Activated naive CD8-positive, alpha-beta T cell treated with anti-CD3 and anti-CD28 coated beads for 36 hours (primary cell): ENCODE results near the gene LIFR. TPM values are rescaled to one million over a fixed set of nuclear protein-coding genes. Genes with fewer than 3 reads are reported as not detected.
"Not testable (repeated sequence)": the region's sequence is repeated elsewhere in the genome, so short reads cannot be mapped to it uniquely, and the experiment has no call there.

Experiments used
- DNase-seq: peaks from one replicate; pipeline ENCODE4 v3.0.0; 2021
- H3K27ac Mint-ChIP-seq: one replicate; pipeline ENCODE4 v1.8.0; 2022; ENCODE audit warnings: mild to moderate bottlenecking, moderate library complexity, mixed read lengths
- H3K27me3 Mint-ChIP-seq: one replicate; pipeline ENCODE4 v1.8.0; 2022; ENCODE audit warnings: mild to moderate bottlenecking, mixed read lengths
- H3K36me3 Mint-ChIP-seq: one replicate; pipeline ENCODE4 v1.8.0; 2021; ENCODE audit warnings: mild to moderate bottlenecking, mixed read lengths
- H3K4me1 Mint-ChIP-seq: one replicate; pipeline ENCODE4 v1.8.0; 2021; ENCODE audit warnings: mixed read lengths
- H3K4me3 Mint-ChIP-seq: one replicate; pipeline ENCODE4 v1.8.0; 2022; ENCODE audit warnings: mild to moderate bottlenecking, moderate library complexity, mixed read lengths
- H3K9me3 Mint-ChIP-seq: one replicate; pipeline ENCODE4 v1.8.0; 2022; ENCODE audit warnings: mixed read lengths
- total RNA-seq, 2 experiments: library from RNA; stranded (reverse); gene quantifications; one replicate each; pipeline ENCODE4 v1.2.3, GENCODE V29; 2021

LIFR gene, protein sequence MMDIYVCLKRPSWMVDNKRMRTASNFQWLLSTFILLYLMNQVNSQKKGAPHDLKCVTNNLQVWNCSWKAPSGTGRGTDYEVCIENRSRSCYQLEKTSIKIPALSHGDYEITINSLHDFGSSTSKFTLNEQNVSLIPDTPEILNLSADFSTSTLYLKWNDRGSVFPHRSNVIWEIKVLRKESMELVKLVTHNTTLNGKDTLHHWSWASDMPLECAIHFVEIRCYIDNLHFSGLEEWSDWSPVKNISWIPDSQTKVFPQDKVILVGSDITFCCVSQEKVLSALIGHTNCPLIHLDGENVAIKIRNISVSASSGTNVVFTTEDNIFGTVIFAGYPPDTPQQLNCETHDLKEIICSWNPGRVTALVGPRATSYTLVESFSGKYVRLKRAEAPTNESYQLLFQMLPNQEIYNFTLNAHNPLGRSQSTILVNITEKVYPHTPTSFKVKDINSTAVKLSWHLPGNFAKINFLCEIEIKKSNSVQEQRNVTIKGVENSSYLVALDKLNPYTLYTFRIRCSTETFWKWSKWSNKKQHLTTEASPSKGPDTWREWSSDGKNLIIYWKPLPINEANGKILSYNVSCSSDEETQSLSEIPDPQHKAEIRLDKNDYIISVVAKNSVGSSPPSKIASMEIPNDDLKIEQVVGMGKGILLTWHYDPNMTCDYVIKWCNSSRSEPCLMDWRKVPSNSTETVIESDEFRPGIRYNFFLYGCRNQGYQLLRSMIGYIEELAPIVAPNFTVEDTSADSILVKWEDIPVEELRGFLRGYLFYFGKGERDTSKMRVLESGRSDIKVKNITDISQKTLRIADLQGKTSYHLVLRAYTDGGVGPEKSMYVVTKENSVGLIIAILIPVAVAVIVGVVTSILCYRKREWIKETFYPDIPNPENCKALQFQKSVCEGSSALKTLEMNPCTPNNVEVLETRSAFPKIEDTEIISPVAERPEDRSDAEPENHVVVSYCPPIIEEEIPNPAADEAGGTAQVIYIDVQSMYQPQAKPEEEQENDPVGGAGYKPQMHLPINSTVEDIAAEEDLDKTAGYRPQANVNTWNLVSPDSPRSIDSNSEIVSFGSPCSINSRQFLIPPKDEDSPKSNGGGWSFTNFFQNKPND
- not detected for total RNA-seq

DNA sequence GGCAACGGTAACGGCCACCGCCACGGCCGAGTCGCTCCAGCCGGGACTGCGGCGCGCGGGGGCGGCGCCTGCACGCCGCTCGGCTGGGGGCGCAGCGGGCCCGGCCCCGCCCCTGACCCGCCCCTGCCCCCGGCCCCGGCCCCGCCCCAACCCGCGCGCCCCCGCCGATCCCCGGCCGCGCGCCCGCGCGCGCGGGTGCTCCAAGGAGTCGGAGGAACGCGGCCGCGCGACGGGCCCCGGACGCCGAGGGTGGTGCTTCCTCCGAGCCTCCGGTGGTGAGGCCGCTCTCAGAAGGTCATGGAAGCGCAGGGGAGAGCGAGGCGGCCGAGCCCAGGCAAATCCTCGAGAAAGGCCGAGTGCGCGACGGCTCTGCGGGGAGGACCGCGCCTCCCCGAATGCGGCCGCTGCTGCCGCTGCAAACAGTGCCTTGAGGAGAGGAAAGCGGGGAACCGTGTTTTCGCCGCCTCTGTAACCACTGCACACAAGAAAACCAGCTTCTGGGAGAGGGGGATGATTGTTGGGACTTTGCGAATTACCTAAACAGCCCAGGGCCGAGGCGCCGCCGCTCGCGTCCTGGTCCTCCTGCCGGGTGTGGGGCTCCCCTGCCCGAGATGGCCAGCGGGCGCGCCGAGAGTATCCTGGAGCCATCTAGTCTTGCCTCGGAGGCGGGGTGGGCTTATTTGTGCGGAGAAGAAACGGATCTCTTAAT, at the start of gene LIFR:
Gene LIFR, minus strand, starts transcription at position 48 of the 709 bp plus-strand sequence. CDS start 25,999 bp downstream, outside the sequence.
- H3K36me3 Mint-ChIP-seq: no peaks in the 10 kb centered on the region
- H3K4me1 Mint-ChIP-seq: peaks cover 11% of the 10 kb centered on the region
- H3K4me3 Mint-ChIP-seq: peak within 1 kb of the TSS; percentile 72
- no peak within 1 kb of the TSS for H3K27ac Mint-ChIP-seq
- H3K9me3 Mint-ChIP-seq: no peaks in the 10 kb centered on the region
- peaks cover 80% of the 10 kb centered on the region for H3K27me3 Mint-ChIP-seq
- peak; percentile 47 for DNase-seq

DNA sequence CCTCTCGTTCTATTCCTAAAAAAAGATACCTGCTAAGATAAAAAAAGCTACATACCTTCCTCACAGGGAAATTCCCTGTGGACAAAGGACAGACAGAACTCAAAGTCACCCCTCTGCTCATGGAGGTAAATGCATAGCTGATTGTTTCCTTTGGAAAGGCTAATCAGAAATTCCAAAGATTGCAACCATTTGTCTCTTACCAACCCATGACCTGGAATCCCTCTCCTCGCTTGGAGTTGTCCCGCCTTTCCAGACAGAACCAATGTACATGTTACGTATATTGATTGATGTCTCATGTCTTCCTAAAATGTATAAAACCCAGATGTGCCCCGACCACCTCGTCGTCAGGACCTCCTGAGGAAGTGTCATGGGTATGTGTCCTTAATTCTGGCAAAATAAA, 49.2 kb upstream of the LIFR start:
- H3K4me3 Mint-ChIP-seq: no peak overlapping the region
- DNase-seq: no peak
- no peaks in the 10 kb centered on the region for H3K4me1 Mint-ChIP-seq
- H3K27me3 Mint-ChIP-seq: peaks cover 22% of the 10 kb centered on the region
- no peak overlapping the region for H3K27ac Mint-ChIP-seq
- no peaks in the 10 kb centered on the region for H3K36me3 Mint-ChIP-seq
- no peaks in the 10 kb centered on the region for H3K9me3 Mint-ChIP-seq

DNA sequence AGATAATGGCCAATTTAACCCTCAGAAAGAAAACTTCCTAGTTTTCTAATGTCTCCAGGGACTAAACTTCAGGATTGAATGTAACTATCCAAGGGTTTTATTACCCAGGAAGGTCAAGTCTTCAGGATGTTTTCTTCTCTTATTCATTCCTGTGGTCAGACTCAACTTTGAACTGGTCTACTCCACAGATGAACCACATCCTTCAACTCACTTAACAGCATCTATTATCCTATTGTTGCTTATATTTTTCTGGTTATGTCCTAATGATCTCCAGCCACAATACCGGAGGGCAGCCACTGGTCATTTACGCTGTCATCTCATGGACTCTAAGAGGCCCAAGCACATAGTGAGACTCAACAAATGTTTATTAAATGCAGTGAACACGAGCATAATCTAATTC, 47.2 kb upstream of the LIFR start:
- Mint-ChIP-seq H3K9me3 (no peaks in the 10 kb centered on the region), H3K4me3 (no peak overlapping the region), H3K36me3 (no peaks in the 10 kb centered on the region), H3K27me3 (peaks cover 12% of the 10 kb centered on the region), H3K4me1 (no peaks in the 10 kb centered on the region), H3K27ac (no peak overlapping the region)
- DNase-seq: no peak

DNA sequence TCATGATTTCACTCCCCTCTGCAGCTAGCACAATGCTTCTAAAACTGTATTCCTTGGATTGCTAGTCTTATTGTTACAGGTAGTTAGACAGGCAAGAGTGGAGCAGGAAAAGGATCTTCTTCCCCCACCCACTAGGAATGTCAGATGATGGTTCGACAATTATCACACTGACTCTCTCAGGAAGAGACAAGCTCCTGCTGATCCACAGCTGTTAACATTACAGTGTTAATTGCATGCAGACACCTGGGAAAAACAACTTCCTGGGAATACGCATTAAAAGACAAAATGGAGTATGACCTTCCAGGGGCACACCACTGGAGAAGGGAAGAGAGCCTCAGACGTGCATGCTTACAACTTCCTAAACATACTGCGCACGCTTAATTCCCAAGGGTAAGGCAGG, 46.2 kb upstream of the LIFR start:
- Mint-ChIP-seq H3K4me3 (no peak overlapping the region), H3K27ac (no peak overlapping the region), H3K27me3 (peaks cover 9% of the 10 kb centered on the region), H3K36me3 (no peaks in the 10 kb centered on the region), H3K9me3 (no peaks in the 10 kb centered on the region), H3K4me1 (no peaks in the 10 kb centered on the region)
- DNase-seq: no peak

DNA sequence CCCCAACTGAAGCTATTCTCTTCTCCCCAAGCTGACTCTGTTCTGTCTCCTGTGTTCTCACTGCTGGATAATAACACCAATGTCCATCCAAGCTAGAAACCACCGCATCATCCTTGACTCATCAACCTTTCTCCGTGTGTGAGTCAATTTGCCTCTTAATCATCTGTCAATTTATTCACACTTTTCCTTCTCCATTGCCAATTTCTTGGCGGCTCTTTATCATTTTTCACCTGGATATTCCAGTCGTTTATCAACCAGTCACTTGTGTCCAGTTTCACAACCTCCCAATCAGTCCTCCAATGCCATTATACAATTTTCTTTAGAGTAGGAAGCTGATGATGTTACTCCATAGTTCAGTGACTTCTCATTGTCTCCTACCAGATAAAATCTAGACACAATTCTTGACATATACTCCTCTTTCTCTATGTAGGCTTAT, 45.4 kb upstream of the LIFR start:
- no peak for DNase-seq
- H3K27ac Mint-ChIP-seq: no peak overlapping the region
- H3K27me3 Mint-ChIP-seq: peaks cover 12% of the 10 kb centered on the region
- H3K4me1 Mint-ChIP-seq: no peaks in the 10 kb centered on the region
- no peak overlapping the region for H3K4me3 Mint-ChIP-seq
- H3K36me3 Mint-ChIP-seq: no peaks in the 10 kb centered on the region
- H3K9me3 Mint-ChIP-seq: no peaks in the 10 kb centered on the region

DNA sequence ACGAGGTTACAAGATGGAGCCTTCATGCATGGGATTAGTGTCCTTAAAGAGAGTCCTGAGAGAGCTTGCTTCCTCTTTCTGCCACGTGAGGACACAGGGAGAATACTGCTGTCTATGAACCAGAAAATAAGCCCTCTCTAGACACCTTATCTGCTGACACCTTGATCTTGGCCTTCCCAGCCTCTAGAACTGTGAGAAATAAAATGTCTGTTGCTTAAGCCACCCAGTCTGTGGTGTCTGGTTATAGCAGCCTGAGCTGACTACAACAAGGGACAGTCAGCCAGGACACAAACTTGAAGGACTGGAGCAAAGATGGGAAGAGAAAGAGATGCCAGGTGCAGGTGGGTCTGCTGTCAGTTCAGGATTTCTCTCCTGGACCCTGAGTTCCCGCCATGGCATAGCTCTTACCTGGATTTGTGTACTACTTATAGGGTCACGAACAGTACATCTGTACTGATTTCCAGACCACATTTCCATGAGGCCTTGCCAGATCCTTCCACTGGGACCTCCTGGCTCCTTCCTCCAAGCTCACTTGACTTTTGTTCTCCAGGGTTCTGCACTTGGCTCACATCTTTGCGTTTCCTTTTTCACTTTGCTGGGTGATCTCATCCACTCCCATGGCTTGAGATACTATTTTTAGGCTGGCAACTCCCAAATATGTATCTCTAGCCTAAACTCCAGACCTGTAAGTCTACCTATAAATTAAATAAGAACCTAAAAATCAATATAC, 44.9 kb upstream of the LIFR start:
- no peak for DNase-seq
- no peaks in the 10 kb centered on the region for H3K9me3 Mint-ChIP-seq
- no peak overlapping the region for H3K27ac Mint-ChIP-seq
- H3K4me3 Mint-ChIP-seq: no peak overlapping the region
- H3K4me1 Mint-ChIP-seq: no peaks in the 10 kb centered on the region
- peaks cover 12% of the 10 kb centered on the region for H3K27me3 Mint-ChIP-seq
- no peaks in the 10 kb centered on the region for H3K36me3 Mint-ChIP-seq

DNA sequence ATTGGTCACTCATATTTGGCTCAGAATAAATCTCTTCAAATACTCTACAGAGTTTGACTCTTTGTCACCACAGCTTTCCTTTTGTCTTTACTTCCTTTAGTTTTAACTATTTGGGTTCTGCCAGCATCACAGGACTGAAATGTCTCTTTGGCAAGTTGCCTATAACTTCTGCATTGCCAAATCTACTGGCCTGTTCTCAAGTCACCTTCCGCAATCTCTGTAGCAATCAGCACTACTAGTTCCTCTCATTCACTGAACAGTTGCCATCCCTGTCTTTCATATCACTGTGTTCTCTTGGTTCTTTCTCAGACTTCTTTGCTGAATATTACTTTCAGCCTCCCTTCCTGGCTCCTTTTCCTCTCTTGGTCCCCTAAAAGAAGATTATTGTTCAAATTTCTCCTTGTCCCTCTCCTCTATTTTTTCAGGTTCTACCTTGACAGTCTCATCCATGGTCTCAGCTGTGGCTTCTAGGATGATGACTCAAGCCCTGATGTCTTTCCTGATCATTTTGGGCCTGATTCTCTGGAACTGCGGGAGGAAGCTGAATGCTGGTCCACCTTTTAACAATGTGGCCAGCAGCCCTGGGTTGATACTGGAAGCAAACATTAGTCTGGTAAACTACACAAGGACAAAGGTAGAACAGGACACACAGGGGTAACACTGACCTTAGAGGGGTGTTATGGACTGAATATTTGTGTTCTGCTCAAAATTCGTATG, 44.0 kb upstream of the LIFR start:
- H3K27ac Mint-ChIP-seq: no peak overlapping the region
- H3K4me3 Mint-ChIP-seq: no peak overlapping the region
- H3K27me3 Mint-ChIP-seq: peaks cover 12% of the 10 kb centered on the region
- no peaks in the 10 kb centered on the region for H3K36me3 Mint-ChIP-seq
- no peak for DNase-seq
- no peaks in the 10 kb centered on the region for H3K9me3 Mint-ChIP-seq
- H3K4me1 Mint-ChIP-seq: no peaks in the 10 kb centered on the region

DNA sequence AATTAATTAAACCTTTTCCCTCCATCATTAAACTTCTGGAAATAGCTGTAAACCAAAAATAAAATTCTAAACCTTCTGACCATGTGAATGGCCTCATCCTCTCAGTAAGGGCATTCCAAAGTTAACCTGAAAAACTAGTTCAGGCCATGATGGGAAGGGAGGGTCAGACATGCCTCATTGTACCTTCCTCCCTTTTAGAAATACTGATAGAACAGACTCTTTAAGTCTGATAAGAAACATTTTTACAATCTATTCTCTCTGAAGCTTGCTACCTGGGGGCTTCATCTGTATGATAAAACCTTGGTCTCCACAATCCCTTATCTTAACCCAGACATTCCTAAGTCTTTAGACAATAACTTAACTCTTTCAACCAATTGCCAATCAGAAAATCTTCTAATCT, 43.3 kb upstream of the LIFR start:
- not testable (repeated sequence) for H3K36me3 Mint-ChIP-seq, H3K27ac Mint-ChIP-seq, H3K9me3 Mint-ChIP-seq, DNase-seq, H3K4me1 Mint-ChIP-seq, H3K4me3 Mint-ChIP-seq
- H3K27me3 Mint-ChIP-seq: peaks cover 17% of the 10 kb centered on the region

DNA sequence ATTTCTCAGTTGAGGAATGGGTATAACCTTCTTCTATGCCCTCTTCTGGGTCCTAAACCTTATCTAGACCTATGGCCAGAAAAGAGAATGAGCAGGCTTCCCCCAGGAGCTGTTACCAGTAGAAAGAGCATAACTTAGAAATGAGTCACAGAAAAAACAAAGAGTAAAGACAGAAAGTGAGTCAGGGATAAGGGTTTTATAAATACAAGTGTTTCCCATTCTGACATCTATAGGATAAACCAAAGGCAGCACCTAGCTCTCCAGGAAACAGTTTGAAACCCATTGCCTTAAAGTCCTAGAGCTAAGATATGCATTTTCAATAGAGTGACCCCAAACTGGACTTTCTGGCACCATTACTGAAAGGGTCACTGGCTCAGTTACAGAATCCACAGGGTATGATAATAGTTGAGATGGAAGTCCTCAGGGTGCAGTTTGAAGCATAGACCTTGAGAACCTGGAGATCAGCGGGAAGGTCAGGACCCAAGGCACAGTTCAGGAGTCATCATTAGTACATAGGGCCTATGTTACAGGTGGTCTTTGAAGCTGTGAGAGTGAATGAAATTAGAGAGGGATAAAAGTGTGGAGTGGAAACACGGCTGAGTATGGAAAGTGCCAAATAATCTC, 42.7 kb upstream of the LIFR start:
- Mint-ChIP-seq H3K9me3 (no peaks in the 10 kb centered on the region), H3K4me1 (no peaks in the 10 kb centered on the region), H3K36me3 (no peaks in the 10 kb centered on the region)

DNA sequence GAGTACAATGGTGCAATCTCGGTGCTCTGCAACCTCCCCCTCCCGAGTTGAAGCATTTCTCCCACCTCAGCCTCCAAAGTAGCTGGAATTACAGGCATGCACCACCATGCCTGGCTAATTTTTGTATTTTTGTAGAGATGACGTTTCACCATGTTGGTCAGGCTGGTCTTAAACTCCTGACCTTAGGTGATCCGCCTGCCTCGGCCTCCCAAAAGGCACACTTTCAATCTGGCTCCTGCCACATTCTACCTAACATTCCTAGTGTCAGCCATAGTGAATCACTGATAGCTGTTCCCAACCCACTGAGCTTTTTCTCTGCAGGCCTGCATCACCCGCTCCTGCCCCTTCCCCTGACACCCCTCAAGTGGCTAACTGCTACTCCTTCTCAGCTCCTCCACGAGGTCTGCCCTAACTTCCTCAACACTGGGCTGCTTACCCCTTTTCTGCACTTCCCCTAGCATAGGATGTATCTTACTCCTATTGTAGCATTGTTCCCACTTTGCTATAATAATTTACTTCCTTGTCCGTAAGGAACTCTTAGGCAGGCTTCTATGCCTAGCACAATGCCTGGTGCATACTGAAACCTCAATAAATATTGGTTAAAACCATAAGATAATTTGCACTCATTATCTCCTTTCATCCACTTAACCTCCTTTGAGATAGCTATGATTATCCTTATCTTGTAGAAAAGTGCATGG, 42.0 kb upstream of the LIFR start:
- no peak for DNase-seq
- Mint-ChIP-seq H3K4me1 (no peaks in the 10 kb centered on the region), H3K27ac (no peak overlapping the region), H3K9me3 (no peaks in the 10 kb centered on the region), H3K4me3 (no peak overlapping the region), H3K27me3 (peaks cover 14% of the 10 kb centered on the region), H3K36me3 (no peaks in the 10 kb centered on the region)

More for the DNA sequence above, 42.7 kb upstream of the LIFR start:
- DNase-seq: no peak
- no peak overlapping the region for H3K4me3 Mint-ChIP-seq
- H3K27ac Mint-ChIP-seq: no peak overlapping the region
- H3K27me3 Mint-ChIP-seq: peaks cover 17% of the 10 kb centered on the region

DNA sequence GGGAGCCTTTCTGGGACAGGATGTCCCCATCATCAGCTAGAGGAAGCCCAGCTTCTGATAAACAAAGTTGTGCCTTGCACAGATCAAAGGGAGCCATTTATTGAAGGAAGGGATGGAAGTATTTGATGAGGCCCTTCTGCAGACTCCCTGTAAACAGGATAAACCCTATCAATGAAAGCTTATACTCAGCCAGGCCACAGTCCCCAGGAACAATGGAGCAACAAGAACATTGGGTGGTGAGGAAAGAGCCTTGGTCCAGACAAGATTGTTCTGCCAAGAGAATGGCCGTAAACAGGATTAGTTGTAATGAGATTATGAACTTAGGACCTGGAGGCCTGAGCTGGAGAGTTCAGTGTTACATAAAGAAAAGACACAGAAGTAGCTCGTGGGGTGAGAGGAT, 40.5 kb upstream of the LIFR start:
- H3K4me3 Mint-ChIP-seq: no peak overlapping the region
- no peak for DNase-seq
- no peaks in the 10 kb centered on the region for H3K36me3 Mint-ChIP-seq
- no peaks in the 10 kb centered on the region for H3K9me3 Mint-ChIP-seq
- peaks cover 14% of the 10 kb centered on the region for H3K27me3 Mint-ChIP-seq
- H3K27ac Mint-ChIP-seq: no peak overlapping the region
- H3K4me1 Mint-ChIP-seq: no peaks in the 10 kb centered on the region

DNA sequence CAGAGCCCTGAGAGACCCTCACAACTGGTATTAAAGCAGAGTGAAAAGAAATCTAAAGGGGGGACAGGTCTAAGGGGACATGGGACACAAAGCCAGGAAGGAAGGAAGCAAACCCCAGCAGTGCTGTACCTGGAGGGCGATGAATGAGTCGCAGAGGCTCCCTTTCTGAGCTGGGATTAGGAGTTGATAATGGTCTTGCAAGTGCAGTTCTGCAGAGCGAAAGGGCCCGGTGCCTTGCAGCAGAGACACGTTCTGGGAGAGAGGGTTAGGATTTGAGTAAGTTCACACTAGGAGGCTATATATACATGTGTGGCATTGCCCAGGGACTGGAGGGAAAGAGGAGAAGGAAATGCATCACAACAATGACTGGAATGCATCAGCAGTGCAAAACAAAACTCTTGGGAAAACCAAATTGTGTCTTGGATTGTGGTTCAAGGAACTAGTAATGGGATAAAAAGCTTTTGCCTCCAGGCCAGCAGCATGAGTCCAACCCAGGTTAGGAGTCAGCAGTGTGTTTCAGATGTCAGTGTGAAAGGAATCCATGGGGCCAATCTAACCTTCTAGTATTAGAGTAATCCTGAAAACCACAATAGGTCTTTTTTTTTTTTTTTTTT, 38.8 kb upstream of the LIFR start:
- Mint-ChIP-seq H3K9me3 (no peaks in the 10 kb centered on the region), H3K4me1 (no peaks in the 10 kb centered on the region), H3K27me3 (peaks cover 14% of the 10 kb centered on the region), H3K27ac (no peak overlapping the region), H3K36me3 (no peaks in the 10 kb centered on the region), H3K4me3 (no peak overlapping the region)
- no peak for DNase-seq

DNA sequence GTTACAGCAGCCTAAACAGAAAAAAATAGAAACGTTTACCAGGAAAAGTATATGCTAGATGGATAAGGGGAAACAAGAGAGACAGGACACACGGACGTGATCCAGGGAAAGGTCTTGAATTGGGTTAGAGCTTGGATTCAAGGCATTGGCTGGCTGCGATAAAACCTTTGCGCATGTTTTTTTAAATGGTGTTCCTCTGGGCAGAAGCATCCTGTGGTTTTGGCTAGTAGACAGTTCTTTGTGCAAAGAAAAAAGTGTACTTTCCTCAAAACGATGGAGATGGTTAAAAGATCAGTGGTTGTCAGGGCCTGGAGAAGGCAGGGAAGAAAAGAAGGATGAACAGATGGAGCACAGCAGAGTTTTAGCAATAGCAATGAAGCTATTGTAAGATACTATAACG, 37.5 kb upstream of the LIFR start:
- no peaks in the 10 kb centered on the region for H3K9me3 Mint-ChIP-seq
- H3K27ac Mint-ChIP-seq: no peak overlapping the region
- no peaks in the 10 kb centered on the region for H3K36me3 Mint-ChIP-seq
- peaks cover 14% of the 10 kb centered on the region for H3K27me3 Mint-ChIP-seq
- no peaks in the 10 kb centered on the region for H3K4me1 Mint-ChIP-seq
- DNase-seq: no peak
- no peak overlapping the region for H3K4me3 Mint-ChIP-seq
